ENCODE results near the gene SCARB1.

DNA sequence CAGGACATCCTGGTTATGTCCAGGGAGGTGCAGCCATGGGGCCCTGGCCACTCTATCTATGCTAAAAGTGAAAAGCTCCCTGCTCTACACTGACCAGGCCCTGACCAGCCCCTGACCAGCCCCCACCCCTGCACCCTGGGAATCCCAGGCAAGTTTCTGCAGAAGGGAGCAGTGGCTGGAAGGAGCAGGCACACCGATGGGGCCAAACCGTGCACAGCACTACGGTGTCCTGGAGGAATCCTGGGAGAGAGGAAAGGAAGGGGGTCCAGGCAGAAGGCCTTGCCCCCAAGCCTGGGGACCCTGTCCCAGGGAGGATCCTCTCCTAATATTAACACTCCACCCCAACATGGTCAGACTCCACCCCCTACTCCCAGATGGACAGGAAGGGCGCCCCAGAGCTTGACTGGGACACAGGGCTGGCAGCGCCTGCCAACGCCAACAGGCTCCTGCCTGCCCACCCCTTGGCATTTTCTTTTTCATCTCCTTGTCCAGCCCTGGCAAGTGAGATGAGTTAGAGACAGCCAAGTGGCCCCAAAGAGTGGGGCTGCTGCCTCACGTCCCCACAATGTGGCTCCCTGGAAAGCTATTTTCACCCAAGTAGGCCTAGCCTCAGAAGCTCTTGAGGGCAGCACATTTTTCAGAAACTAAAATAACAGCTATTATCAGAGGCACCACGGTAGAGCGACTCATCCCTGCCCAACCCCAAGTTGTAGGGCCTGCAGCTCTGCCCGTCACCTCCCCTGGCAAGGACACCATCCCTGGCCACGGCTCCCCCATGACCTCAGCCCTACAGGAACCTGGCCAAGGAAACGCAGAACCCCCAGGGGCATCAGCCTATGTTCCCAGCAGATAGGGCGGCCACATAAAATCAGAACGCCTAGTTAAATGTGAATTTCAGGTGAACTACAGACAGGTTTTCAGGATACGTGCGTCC is 82.6 kb downstream of the SCARB1 start:
- TF ChIP-seq EZH2phosphoT487 (IDR thresholded peaks at IDR 0.05; ENCODE audit: borderline replicate concordance, low read length): no peak
- TF ChIP-seq, protein P1, sequence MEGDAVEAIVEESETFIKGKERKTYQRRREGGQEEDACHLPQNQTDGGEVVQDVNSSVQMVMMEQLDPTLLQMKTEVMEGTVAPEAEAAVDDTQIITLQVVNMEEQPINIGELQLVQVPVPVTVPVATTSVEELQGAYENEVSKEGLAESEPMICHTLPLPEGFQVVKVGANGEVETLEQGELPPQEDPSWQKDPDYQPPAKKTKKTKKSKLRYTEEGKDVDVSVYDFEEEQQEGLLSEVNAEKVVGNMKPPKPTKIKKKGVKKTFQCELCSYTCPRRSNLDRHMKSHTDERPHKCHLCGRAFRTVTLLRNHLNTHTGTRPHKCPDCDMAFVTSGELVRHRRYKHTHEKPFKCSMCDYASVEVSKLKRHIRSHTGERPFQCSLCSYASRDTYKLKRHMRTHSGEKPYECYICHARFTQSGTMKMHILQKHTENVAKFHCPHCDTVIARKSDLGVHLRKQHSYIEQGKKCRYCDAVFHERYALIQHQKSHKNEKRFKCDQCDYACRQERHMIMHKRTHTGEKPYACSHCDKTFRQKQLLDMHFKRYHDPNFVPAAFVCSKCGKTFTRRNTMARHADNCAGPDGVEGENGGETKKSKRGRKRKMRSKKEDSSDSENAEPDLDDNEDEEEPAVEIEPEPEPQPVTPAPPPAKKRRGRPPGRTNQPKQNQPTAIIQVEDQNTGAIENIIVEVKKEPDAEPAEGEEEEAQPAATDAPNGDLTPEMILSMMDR (IDR thresholded peaks at IDR 0.05; ENCODE audit: low read depth, low read length, poor library complexity, severe bottlenecking): no peak
